ENCODE data around the gene FABP7. TPM values are rescaled to one million over a fixed set of nuclear protein-coding genes. Genes with fewer than 3 reads are reported as not detected.

Gene FABP7
- total RNA-seq, 4 donors from 2014 or later, result not detected

- H3K27ac ChIP-seq, result no peak overlapping the region
- no peak for DNase-seq (ENCODE audit: low spot score in 2 of 2)
- H3K9me3 ChIP-seq, result no peaks in the 10 kb centered on the region
- no peaks in the 10 kb centered on the region for H3K27me3 ChIP-seq
- peaks cover 0 to 8% (median 2%) of the 10 kb centered on the region in 4 donors for H3K4me1 ChIP-seq
- WGBS, 2 donors, result 71 to 74% methylated on average over 9 of the region's 9 CpGs
- no peak for TF ChIP-seq CTCF (IDR thresholded peaks at IDR 0.05)
- no peak for TF ChIP-seq POLR2A (IDR thresholded peaks at IDR 0.05)
- no peak for TF ChIP-seq EP300 (IDR thresholded peaks at IDR 0.05)
- no peaks in the 10 kb centered on the region for H3K36me3 ChIP-seq
- H3K4me3 ChIP-seq, result no peak overlapping the region
Observed at GRCh38 chr6:122755901-122756300, 23.6 kb upstream of the FABP7 start.

- Histone ChIP-seq H3K4me1 (peaks cover 0 to 5% (median under 1%) of the 10 kb centered on the region in 4 donors), H3K9me3 (no peaks in the 10 kb centered on the region), H3K27me3 (no peaks in the 10 kb centered on the region), H3K36me3 (no peaks in the 10 kb centered on the region), H3K4me3 (no peak overlapping the region), H3K27ac (no peak overlapping the region)
- 18 to 43% methylated on average over 1 of the region's 1 CpG for WGBS, 2 donors
- TF ChIP-seq POLR2A (IDR thresholded peaks at IDR 0.05) (no peak), EP300 (IDR thresholded peaks at IDR 0.05) (no peak), CTCF (IDR thresholded peaks at IDR 0.05) (no peak)
- DNase-seq (ENCODE audit: low spot score in 2 of 2), result no peak
Observed at GRCh38 chr6:122758927-122759334, 20.6 kb upstream of the FABP7 start.

GRCh38 chr6:122760330-122760729, 19.2 kb upstream of the FABP7 start:
- H3K4me3 ChIP-seq, result no peak overlapping the region
- H3K27ac ChIP-seq, result no peak overlapping the region
- no peak for DNase-seq (ENCODE audit: low spot score in 2 of 2)
- no peaks in the 10 kb centered on the region for H3K9me3 ChIP-seq
- no peaks in the 10 kb centered on the region for H3K36me3 ChIP-seq
- no peaks in the 10 kb centered on the region for H3K27me3 ChIP-seq
- H3K4me1 ChIP-seq, result no peaks in the 10 kb centered on the region
- TF ChIP-seq CTCF (IDR thresholded peaks at IDR 0.05), result no peak
- TF ChIP-seq POLR2A (IDR thresholded peaks at IDR 0.05), result no peak
- no peak for TF ChIP-seq EP300 (IDR thresholded peaks at IDR 0.05)

DNA sequence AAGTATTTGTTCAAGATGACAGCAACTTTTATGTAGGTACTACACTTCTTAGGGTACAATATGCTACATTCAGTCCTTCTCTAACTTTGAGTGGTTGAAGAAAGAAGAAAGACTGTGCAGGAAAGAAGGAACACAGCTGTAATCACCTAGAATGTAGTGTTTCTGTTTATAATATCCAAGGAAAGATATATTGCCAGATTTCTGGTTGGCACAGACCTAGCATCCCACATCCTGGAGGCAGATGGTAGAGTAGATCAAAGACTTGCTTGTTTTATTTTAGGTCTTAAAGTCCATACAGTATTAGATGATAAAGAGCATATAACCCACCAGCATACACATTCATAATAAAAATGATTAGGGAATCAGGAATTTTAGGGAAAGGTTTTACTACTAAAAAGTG, 13.3 kb upstream of the FABP7 start:
- H3K27me3 ChIP-seq, result no peaks in the 10 kb centered on the region
- H3K9me3 ChIP-seq, result no peaks in the 10 kb centered on the region
- TF ChIP-seq POLR2A (IDR thresholded peaks at IDR 0.05) (no peak), EP300 (IDR thresholded peaks at IDR 0.05) (no peak), CTCF (IDR thresholded peaks at IDR 0.05) (no peak)
- no peaks in the 10 kb centered on the region for H3K36me3 ChIP-seq
- no peaks in the 10 kb centered on the region for H3K4me1 ChIP-seq
- no peak for DNase-seq (ENCODE audit: low spot score in 2 of 2)
- H3K4me3 ChIP-seq, result no peak overlapping the region
- H3K27ac ChIP-seq, result no peak overlapping the region

DNA sequence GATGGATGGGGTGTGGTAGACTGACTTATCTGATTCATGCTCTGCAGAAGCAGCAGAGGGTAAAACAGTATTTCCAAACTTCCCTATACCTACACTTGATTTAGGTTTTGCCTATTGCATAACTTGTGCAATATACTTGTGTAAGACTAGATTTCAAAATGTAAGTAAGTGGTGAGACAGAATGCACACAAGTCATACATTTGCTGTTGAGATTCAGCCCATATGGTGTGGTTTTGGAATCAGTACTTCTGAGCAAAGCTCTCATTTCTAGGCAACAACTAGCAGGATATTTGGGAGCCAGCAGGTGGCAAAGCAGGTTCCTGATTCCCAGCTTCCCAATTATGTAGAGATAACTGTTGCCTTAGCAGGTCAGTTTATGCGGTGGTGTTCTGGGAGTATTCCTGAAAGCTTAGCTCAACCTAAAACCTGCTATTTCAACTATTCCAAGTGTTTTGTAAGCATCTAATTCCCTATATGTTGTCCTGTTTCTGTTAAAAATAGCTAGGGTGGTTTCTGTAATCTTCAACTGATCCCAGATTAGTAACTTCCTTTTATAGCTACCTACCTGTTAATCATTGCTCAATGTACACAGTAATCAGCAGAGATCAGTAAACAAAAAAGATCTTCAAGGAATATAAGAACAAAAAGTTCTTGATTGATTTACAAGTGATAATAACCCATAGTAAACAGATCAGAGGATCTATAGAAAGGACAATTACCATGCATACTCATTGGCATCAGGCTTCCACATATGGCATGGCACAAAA, 8.5 kb upstream of the FABP7 start:
- 71 to 75% methylated on average over 1 of the region's 1 CpG for WGBS, 2 donors
- Histone ChIP-seq H3K27ac (no peak overlapping the region), H3K27me3 (no peaks in the 10 kb centered on the region)

More for the DNA sequence above, 8.5 kb upstream of the FABP7 start:
- no peaks in the 10 kb centered on the region for H3K36me3 ChIP-seq
- no peak for DNase-seq (ENCODE audit: low spot score in 2 of 2)
- H3K4me3 ChIP-seq, result no peak overlapping the region
- no peaks in the 10 kb centered on the region for H3K9me3 ChIP-seq
- no peaks in the 10 kb centered on the region for H3K4me1 ChIP-seq
- TF ChIP-seq EP300 (IDR thresholded peaks at IDR 0.05) (no peak), CTCF (IDR thresholded peaks at IDR 0.05) (no peak), POLR2A (IDR thresholded peaks at IDR 0.05) (no peak)

Data from tibial nerve (tissue), 4 donors.